SK-N-SH treated with all-trans-retinoic acid at 6 μM for 48 hours (cell line): ENCODE data around the gene ABHD2.

Experiments
- ARNTL ChIP-seq: fragments of 450-650 bp; formaldehyde crosslinking; IDR thresholded peaks from 2 replicates; pipeline ENCODE4 v1.5.0; 2020; ENCODE audit warnings: low read depth, mild to moderate bottlenecking, moderate library complexity, borderline replicate concordance
- PATZ1 ChIP-seq: fragments of 250-450 bp; sonication (Bioruptor Pico); IDR thresholded peaks from 2 replicates; pipeline ENCODE4 v1.8.0; 2020; ENCODE audit warnings: mild to moderate bottlenecking, moderate library complexity, borderline replicate concordance
- RARB ChIP-seq: fragments of 250-450 bp; sonication (Bioruptor Pico); IDR thresholded peaks from 2 replicates; pipeline ENCODE4 v1.8.0; 2021; ENCODE audit warnings: mild to moderate bottlenecking, moderate library complexity
- TCF4 ChIP-seq: fragments of 250-450 bp; sonication (Bioruptor Pico); IDR thresholded peaks from 2 replicates; pipeline ENCODE4 v1.8.0; 2021; ENCODE audit warnings: mild to moderate bottlenecking, moderate library complexity, borderline replicate concordance
- TSHZ2 ChIP-seq: fragments of 250-450 bp; sonication (Bioruptor Pico); IDR thresholded peaks from 2 replicates; pipeline ENCODE4 v1.5.0; 2020; ENCODE audit warnings: mild to moderate bottlenecking, moderate library complexity
- ZC3H10 ChIP-seq: fragments of 250-450 bp; sonication (Bioruptor Pico); IDR thresholded peaks from 2 replicates; pipeline ENCODE4 v1.5.1; 2021; ENCODE audit warnings: mild to moderate bottlenecking, moderate library complexity
- ZFP3 ChIP-seq: fragments of 250-450 bp; sonication (Bioruptor Pico); IDR thresholded peaks from 2 replicates; pipeline ENCODE4 v1.5.0; 2020; ENCODE audit warnings: mild to moderate bottlenecking, moderate library complexity

GRCh38 chr15:89139613-89140499, 51.6 kb downstream of the ABHD2 start:
- TF ChIP-seq TSHZ2 (CRISPR knock-in tag) (no peak), RARB (no peak), PATZ1 (CRISPR knock-in tag) (no peak), ZFP3 (CRISPR knock-in tag) (no peak), TCF4 (CRISPR knock-in tag) (no peak), ARNTL (CRISPR knock-in tag) (no peak), ZC3H10 (no peak)
